ENCODE results near the gene TOE1.
"Not testable (repeated sequence)": the region's sequence is repeated elsewhere in the genome, so short reads cannot be mapped to it uniquely, and the experiment has no call there.

Gene TOE1

GRCh38 chr1:45360981-45361380 lies 21.0 kb downstream of the TOE1 start:
- not testable (repeated sequence) for FAIRE-seq

GRCh38 chr1:45364294-45364693 lies 24.3 kb downstream of the TOE1 start:
- no peak for FAIRE-seq

- FAIRE-seq = no peak
Measured at GRCh38 chr1:45365051-45365450, 25.1 kb downstream of the TOE1 start.

- FAIRE-seq = no peak
Measured at GRCh38 chr1:45370575-45370974, 30.6 kb downstream of the TOE1 start.

GRCh38 chr1:45373573-45373972 lies 33.6 kb downstream of the TOE1 start:
- no peak for FAIRE-seq

- no peak for FAIRE-seq
Measured at GRCh38 chr1:45375104-45376090, 35.4 kb downstream of the TOE1 start.

GRCh38 chr1:45378184-45378583 lies 38.2 kb downstream of the TOE1 start:
- FAIRE-seq = no peak

GRCh38 chr1:45379524-45379923 lies 39.6 kb downstream of the TOE1 start:
- FAIRE-seq = no peak

- FAIRE-seq = no peak
Measured at GRCh38 chr1:45380125-45380524, 40.2 kb downstream of the TOE1 start.

- no peak for FAIRE-seq
Measured at GRCh38 chr1:45380730-45381129, 40.8 kb downstream of the TOE1 start.

- FAIRE-seq = no peak
Measured at GRCh38 chr1:45381243-45381642, 41.3 kb downstream of the TOE1 start.

- FAIRE-seq = no peak
Measured at GRCh38 chr1:45383191-45383590, 43.2 kb downstream of the TOE1 start.

GRCh38 chr1:45384213-45384612 lies 44.2 kb downstream of the TOE1 start:
- FAIRE-seq = not testable (repeated sequence)

GRCh38 chr1:45385302-45385701 lies 45.3 kb downstream of the TOE1 start:
- FAIRE-seq = no peak

GRCh38 chr1:45386219-45386618 lies 46.2 kb downstream of the TOE1 start:
- no peak for FAIRE-seq
